ENCODE measurements around the gene SNX25.
"Not testable (repeated sequence)": the region's sequence is repeated elsewhere in the genome, so short reads cannot be mapped to it uniquely, and the experiment has no call there.

- TF ChIP-seq, protein P1, sequence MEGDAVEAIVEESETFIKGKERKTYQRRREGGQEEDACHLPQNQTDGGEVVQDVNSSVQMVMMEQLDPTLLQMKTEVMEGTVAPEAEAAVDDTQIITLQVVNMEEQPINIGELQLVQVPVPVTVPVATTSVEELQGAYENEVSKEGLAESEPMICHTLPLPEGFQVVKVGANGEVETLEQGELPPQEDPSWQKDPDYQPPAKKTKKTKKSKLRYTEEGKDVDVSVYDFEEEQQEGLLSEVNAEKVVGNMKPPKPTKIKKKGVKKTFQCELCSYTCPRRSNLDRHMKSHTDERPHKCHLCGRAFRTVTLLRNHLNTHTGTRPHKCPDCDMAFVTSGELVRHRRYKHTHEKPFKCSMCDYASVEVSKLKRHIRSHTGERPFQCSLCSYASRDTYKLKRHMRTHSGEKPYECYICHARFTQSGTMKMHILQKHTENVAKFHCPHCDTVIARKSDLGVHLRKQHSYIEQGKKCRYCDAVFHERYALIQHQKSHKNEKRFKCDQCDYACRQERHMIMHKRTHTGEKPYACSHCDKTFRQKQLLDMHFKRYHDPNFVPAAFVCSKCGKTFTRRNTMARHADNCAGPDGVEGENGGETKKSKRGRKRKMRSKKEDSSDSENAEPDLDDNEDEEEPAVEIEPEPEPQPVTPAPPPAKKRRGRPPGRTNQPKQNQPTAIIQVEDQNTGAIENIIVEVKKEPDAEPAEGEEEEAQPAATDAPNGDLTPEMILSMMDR (IDR thresholded peaks at IDR 0.05) = not testable (repeated sequence)
- TF ChIP-seq POLR2A (IDR thresholded peaks at IDR 0.05) = not testable (repeated sequence)
These were observed 31.1 kb downstream of the SNX25 start for GRCh38 chr4:185240486-185240885.

Data from Peyer's patch (tissue), 4 donors.